ENCODE results near the gene DES. TPM values are rescaled to one million over a fixed set of nuclear protein-coding genes. Genes with fewer than 3 reads are reported as not detected.
A peak's percentile ranks its signal among the peaks of the same experiment; 100 is the strongest.

DES gene
- total and polyA plus RNA-seq, 2 of the 4 experiments (the other 2 are of a cell fraction) = 4.3 to 4.9 TPM

DNA sequence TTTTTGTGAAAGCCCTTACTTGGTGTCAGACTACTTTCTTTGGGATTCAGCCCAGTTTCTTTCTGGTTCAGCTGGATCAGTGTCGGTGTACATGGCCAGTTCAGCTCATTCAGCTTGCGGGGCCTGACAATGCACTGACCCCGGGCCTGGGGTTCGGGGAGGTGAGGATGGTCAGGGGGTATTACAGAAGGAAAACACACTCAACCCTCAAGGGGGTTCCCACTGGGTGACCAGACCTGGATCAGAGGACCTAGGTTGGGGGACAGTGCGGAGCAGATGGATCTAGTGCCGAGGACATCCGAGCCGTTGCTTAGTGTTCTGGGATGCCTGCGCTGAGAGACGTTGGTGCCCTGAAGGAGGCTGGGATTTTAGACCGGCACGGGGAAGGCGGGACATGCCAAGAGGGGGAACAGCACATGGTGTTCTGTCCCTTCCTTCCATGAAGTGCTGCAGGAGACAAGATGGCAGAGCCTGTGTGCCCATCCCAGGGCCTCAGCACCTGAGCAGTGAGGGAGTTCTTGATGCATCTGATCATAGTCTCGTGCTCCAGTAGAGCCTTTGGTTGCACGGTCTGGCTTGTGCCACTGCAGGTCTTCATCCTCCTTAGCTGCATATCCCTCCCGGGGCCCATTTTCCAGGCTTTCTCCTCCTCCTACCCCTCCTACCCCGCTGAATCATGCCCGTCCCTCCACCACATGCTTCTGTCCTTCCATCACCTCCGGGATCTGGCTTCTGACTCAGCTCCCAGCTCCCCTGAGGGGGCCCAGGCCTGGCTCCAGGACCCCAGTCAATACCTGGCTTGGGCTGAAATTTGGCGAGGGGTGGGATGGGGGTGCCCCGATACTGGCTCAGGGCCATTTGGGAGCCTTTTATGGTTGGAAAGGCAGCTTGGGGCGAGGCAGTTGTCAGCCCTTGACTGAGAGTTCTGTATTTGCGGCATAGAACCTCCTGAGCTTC lies 34.5 kb downstream of the DES start:
- peak; percentile 84 for ATAC-seq (ENCODE audit: low read depth)
- peak; percentile 95 for DNase-seq
- in situ Hi-C loops (cut with MboI; ENCODE audit: low sequenced_read_pairs) = no loop called here
- CTCF ChIA-PET = interaction anchor here (0.7 to 1.4 kb wide), 3 partner anchors 43 to 57 kb away, joined by 3 to 6 read pairs (median 5); a partner anchor contains a TSS
- Histone ChIP-seq H3K56ac (ENCODE audit: extremely low read depth, insufficient read depth, low read length) (peak overlapping the region; percentile 98), H3K4me2 (ENCODE audit: low read depth, low read length) (peak overlapping the region; percentile 59), H3K4me1 (ENCODE audit: control insufficient read depth, insufficient read depth, low read length) (peaks cover 27% of the 10 kb centered on the region), H3K36me3 (ENCODE audit: control insufficient read depth, insufficient read depth, low read length) (peaks cover 38% of the 10 kb centered on the region), H2AK5ac (ENCODE audit: low read depth, low read length) (peak overlapping the region; percentile 100), H2AK9ac (replicated peaks; ENCODE audit: low read depth, low read length, poor library complexity) (peak overlapping the region; percentile 94), H3K27me3 (ENCODE audit: control insufficient read depth, insufficient read depth, low read length) (no peaks in the 10 kb centered on the region), H4K20me1 (ENCODE audit: insufficient read depth, low read length) (no peaks in the 10 kb centered on the region), H2BK120ac (ENCODE audit: low read depth, low read length) (peak overlapping the region; percentile 99), H3K23ac (ENCODE audit: low read depth, low read length) (peak overlapping the region; percentile 100), H4K8ac (ENCODE audit: low read depth in 2 of 2, low read length in 2 of 2) (peak overlapping the region; percentile 97 to 98), H2BK5ac (ENCODE audit: low read depth, low read length, poor library complexity, severe bottlenecking) (peak overlapping the region; percentile 98), H2BK20ac (ENCODE audit: low read depth, low read length) (peak overlapping the region; percentile 97), H3K79me1 (ENCODE audit: low read depth in 1 of 2, low read length in 2 of 2) (peaks cover 12 to 37% of the 10 kb centered on the region in 2 experiments), H3K27ac (ENCODE audit: insufficient read depth, low read length) (peak overlapping the region; percentile 96), H4K91ac (ENCODE audit: insufficient read depth, low read depth, low read length) (peak overlapping the region; percentile 100), H2BK15ac (ENCODE audit: low read depth, low read length) (peak overlapping the region; percentile 99), H3K4me3 (ENCODE audit: insufficient read depth, low read depth, low read length) (no peak overlapping the region), H3K9ac (ENCODE audit: low read depth, low read length) (peak overlapping the region; percentile 83), H3K4ac (ENCODE audit: low read depth, low read length) (peak overlapping the region; percentile 100), H3K18ac (ENCODE audit: low read depth, low read length) (peak overlapping the region; percentile 96), H3K9me1 (ENCODE audit: insufficient read depth, low read length) (peaks cover 29% of the 10 kb centered on the region), H3K14ac (replicated peaks; ENCODE audit: low read depth, low read length) (peak overlapping the region; percentile 100), H3K9me3 (ENCODE audit: control insufficient read depth, insufficient read depth, low read length) (no peaks in the 10 kb centered on the region), H4K5ac (ENCODE audit: low read depth, low read length) (peak overlapping the region; percentile 96), H2AFZ (replicated peaks; ENCODE audit: low read length, poor library complexity) (peak overlapping the region; percentile 83)
- no TSS peak for BruUV-seq (replicated peaks)
- TF ChIP-seq SMC3 (IDR thresholded peaks at IDR 0.05; ENCODE audit: low read depth, low read length) (no peak), MAFK (IDR thresholded peaks at IDR 0.05; ENCODE audit: low read depth, low read length) (peak; percentile 24; the same call in 1 of the 2 replicates), FOS (IDR thresholded peaks at IDR 0.05; ENCODE audit: low read depth, low read length) (peak; percentile 90), NFE2L2 (IDR thresholded peaks at IDR 0.05; ENCODE audit: low read depth, low read length) (peak; percentile 78; the same call in 1 of the 2 replicates), RAD21 (IDR thresholded peaks at IDR 0.05; ENCODE audit: low read length) (no peak), MAZ (IDR thresholded peaks at IDR 0.05; ENCODE audit: borderline replicate concordance, low read depth, low read length) (peak; percentile 98)
- TF ChIP-seq, protein P1, sequence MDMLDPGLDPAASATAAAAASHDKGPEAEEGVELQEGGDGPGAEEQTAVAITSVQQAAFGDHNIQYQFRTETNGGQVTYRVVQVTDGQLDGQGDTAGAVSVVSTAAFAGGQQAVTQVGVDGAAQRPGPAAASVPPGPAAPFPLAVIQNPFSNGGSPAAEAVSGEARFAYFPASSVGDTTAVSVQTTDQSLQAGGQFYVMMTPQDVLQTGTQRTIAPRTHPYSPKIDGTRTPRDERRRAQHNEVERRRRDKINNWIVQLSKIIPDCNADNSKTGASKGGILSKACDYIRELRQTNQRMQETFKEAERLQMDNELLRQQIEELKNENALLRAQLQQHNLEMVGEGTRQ (IDR thresholded peaks at IDR 0.05; ENCODE audit: low read depth, low read length) = peak; percentile 5; the same call in 1 of the 2 replicates
- POLR2A ChIA-PET (ENCODE audit: unreplicated experiment) = interaction anchor here (1.4 to 1.6 kb wide), 2 partner anchors 10 to 46 kb away, joined by 3 to 6 read pairs; partner anchors contain the start of gene GMPPA
- WGBS, 2 experiments (ENCODE audit: extremely low coverage in 2 of 2, insufficient read length in 1 of 2) = 35% methylated on average over 7 of the region's 23 CpGs; no CpG with 5 or more reads in 1 of the 2 experiments
- dilution Hi-C loops (cut with HindIII; ENCODE audit: low sequenced_read_pairs, unreplicated experiment) = no loop called here
- intact Hi-C loops (cut with micrococcal nuclease) = loop anchor here (2.0 kb wide), 1 partner anchor 50 kb away; no protein-coding TSS in a partner anchor
